Activated T-cell treated with anti-CD3 and anti-CD28 coated beads, Interleukin-2, amount 50 U/mL, for 4 hours (primary cell): ENCODE measurements around the gene GTF2F1. TPM values are rescaled to one million over a fixed set of nuclear protein-coding genes. Genes with fewer than 3 reads are reported as not detected.
"Not testable (repeated sequence)": the region's sequence is repeated elsewhere in the genome, so short reads cannot be mapped to it uniquely, and the experiment has no call there.

Source experiments
- ATAC-seq, 2 donors: fragments of 200-7000 bp; cut with Tn5 transposase; one replicate each; pipeline ENCODE4 v1.10.0; 2021
- DNase-seq: peaks from one replicate; pipeline ENCODE4 v3.0.0-alpha.2; 2020
- H3K27me3 Mint-ChIP-seq: one replicate; pipeline ENCODE4 v1.8.0; 2021; ENCODE audit warnings: low read depth, mixed read lengths
- H3K36me3 Mint-ChIP-seq: one replicate; pipeline ENCODE4 v1.8.0; 2022; ENCODE audit warnings: mixed read lengths; ENCODE audit not compliant: insufficient read depth
- H3K4me1 Mint-ChIP-seq: one replicate; pipeline ENCODE4 v1.8.0; 2021; ENCODE audit warnings: low read depth, mixed read lengths
- H3K4me3 Mint-ChIP-seq: one replicate; pipeline ENCODE4 v1.8.0; 2021; ENCODE audit warnings: mild to moderate bottlenecking, moderate library complexity, mixed read lengths
- H3K9me3 Mint-ChIP-seq: one replicate; pipeline ENCODE4 v1.8.0; 2021; ENCODE audit warnings: mixed read lengths
- total RNA-seq, 3 donors: library from RNA; stranded (reverse); gene quantifications; one replicate each; pipeline ENCODE4 v1.2.1, GENCODE V29; 2021

GTF2F1 gene
- total RNA-seq, 3 donors from 2014 or later = 68.6 to 77.9 (median 75.1) TPM

GRCh38 chr19:6412447-6413091 is 19.6 kb upstream of the GTF2F1 start:
- Mint-ChIP-seq H3K9me3 (no peaks in the 10 kb centered on the region), H3K27me3 (no peaks in the 10 kb centered on the region), H3K36me3 (peaks cover 8% of the 10 kb centered on the region), H3K4me3 (no peak overlapping the region), H3K4me1 (no peaks in the 10 kb centered on the region)
- DNase-seq (peak; percentile 46), ATAC-seq (peak; percentile 63 to 71)

- peaks cover 8% of the 10 kb centered on the region for H3K36me3 Mint-ChIP-seq
- H3K27me3 Mint-ChIP-seq = no peaks in the 10 kb centered on the region
- H3K9me3 Mint-ChIP-seq = no peaks in the 10 kb centered on the region
- peak; percentile 15 to 27 for ATAC-seq
- no peaks in the 10 kb centered on the region for H3K4me1 Mint-ChIP-seq
- no peak for DNase-seq
- H3K4me3 Mint-ChIP-seq = no peak overlapping the region
Observed at GRCh38 chr19:6412061-6412446, 19.1 kb upstream of the GTF2F1 start.

- H3K27me3 Mint-ChIP-seq = no peaks in the 10 kb centered on the region
- H3K36me3 Mint-ChIP-seq = peaks cover 3% of the 10 kb centered on the region
- no peaks in the 10 kb centered on the region for H3K4me1 Mint-ChIP-seq
- DNase-seq = no peak
- H3K4me3 Mint-ChIP-seq = no peak overlapping the region
- H3K9me3 Mint-ChIP-seq = no peaks in the 10 kb centered on the region
- ATAC-seq = no peak
Observed at GRCh38 chr19:6409346-6409745, 16.4 kb upstream of the GTF2F1 start.

GRCh38 chr19:6406401-6406800 is 13.4 kb upstream of the GTF2F1 start:
- ATAC-seq = no peak

GRCh38 chr19:6402837-6403608 is 10.1 kb upstream of the GTF2F1 start:
- H3K9me3 Mint-ChIP-seq = no peaks in the 10 kb centered on the region
- ATAC-seq (no peak), DNase-seq (no peak)
- H3K27me3 Mint-ChIP-seq = no peaks in the 10 kb centered on the region
- H3K4me3 Mint-ChIP-seq = no peak overlapping the region
- no peaks in the 10 kb centered on the region for H3K36me3 Mint-ChIP-seq
- H3K4me1 Mint-ChIP-seq = no peaks in the 10 kb centered on the region

More at GRCh38 chr19:6406401-6406800, 13.4 kb upstream of the GTF2F1 start:
- Mint-ChIP-seq H3K27me3 (no peaks in the 10 kb centered on the region), H3K4me1 (no peaks in the 10 kb centered on the region), H3K9me3 (no peaks in the 10 kb centered on the region), H3K36me3 (no peaks in the 10 kb centered on the region), H3K4me3 (no peak overlapping the region)
- DNase-seq = no peak

- Mint-ChIP-seq H3K4me1 (no peaks in the 10 kb centered on the region), H3K4me3 (no peak overlapping the region), H3K36me3 (no peaks in the 10 kb centered on the region), H3K9me3 (no peaks in the 10 kb centered on the region), H3K27me3 (no peaks in the 10 kb centered on the region)
- no peak for DNase-seq
- ATAC-seq = no peak
Observed at GRCh38 chr19:6402058-6402457, 9.1 kb upstream of the GTF2F1 start.

- not testable (repeated sequence) for H3K27me3 Mint-ChIP-seq, H3K4me3 Mint-ChIP-seq, DNase-seq, H3K36me3 Mint-ChIP-seq, H3K9me3 Mint-ChIP-seq, H3K4me1 Mint-ChIP-seq, ATAC-seq
Observed at GRCh38 chr19:6400062-6400944, 7.3 kb upstream of the GTF2F1 start.

- no peaks in the 10 kb centered on the region for H3K36me3 Mint-ChIP-seq
- no peak overlapping the region for H3K4me3 Mint-ChIP-seq
- no peak for DNase-seq
- H3K27me3 Mint-ChIP-seq = no peaks in the 10 kb centered on the region
- no peak for ATAC-seq
- H3K9me3 Mint-ChIP-seq = no peaks in the 10 kb centered on the region
- peaks cover 20% of the 10 kb centered on the region for H3K4me1 Mint-ChIP-seq
Observed at GRCh38 chr19:6396305-6396704, 3.3 kb upstream of the GTF2F1 start.

- no peak for ATAC-seq
- Mint-ChIP-seq H3K36me3 (peaks cover 4% of the 10 kb centered on the region), H3K4me1 (peaks cover 24% of the 10 kb centered on the region), H3K4me3 (peak overlapping the region; percentile 62), H3K9me3 (no peaks in the 10 kb centered on the region), H3K27me3 (no peaks in the 10 kb centered on the region)
- DNase-seq = no peak
Observed at GRCh38 chr19:6394831-6395230, 1.9 kb upstream of the GTF2F1 start.

- Mint-ChIP-seq H3K9me3 (no peaks in the 10 kb centered on the region), H3K4me1 (peaks cover 24% of the 10 kb centered on the region), H3K4me3 (peak overlapping the region; percentile 96), H3K27me3 (no peaks in the 10 kb centered on the region), H3K36me3 (peaks cover 4% of the 10 kb centered on the region)
- ATAC-seq (no peak), DNase-seq (peak; percentile 67)
Observed at GRCh38 chr19:6393983-6394412, 1.0 kb upstream of the GTF2F1 start.

GRCh38 chr19:6392221-6393073 is 517 bp downstream of the GTF2F1 start:
- DNase-seq (no peak), ATAC-seq (peak in 1 of 2 donors; percentile 8)
- H3K36me3 Mint-ChIP-seq = peaks cover 10% of the 10 kb centered on the region
- H3K9me3 Mint-ChIP-seq = no peaks in the 10 kb centered on the region
- H3K27me3 Mint-ChIP-seq = no peaks in the 10 kb centered on the region
- peak overlapping the region; percentile 96 for H3K4me3 Mint-ChIP-seq
- peaks cover 24% of the 10 kb centered on the region for H3K4me1 Mint-ChIP-seq

- no peak overlapping the region for H3K4me3 Mint-ChIP-seq
- H3K9me3 Mint-ChIP-seq = no peaks in the 10 kb centered on the region
- DNase-seq = no peak
- no peaks in the 10 kb centered on the region for H3K27me3 Mint-ChIP-seq
- H3K4me1 Mint-ChIP-seq = peaks cover 13% of the 10 kb centered on the region
- peaks cover 27% of the 10 kb centered on the region for H3K36me3 Mint-ChIP-seq
- ATAC-seq = no peak
Observed at GRCh38 chr19:6387372-6387771, 5.6 kb downstream of the GTF2F1 start.

- Mint-ChIP-seq H3K9me3 (no peaks in the 10 kb centered on the region), H3K36me3 (peaks cover 42% of the 10 kb centered on the region), H3K27me3 (no peaks in the 10 kb centered on the region), H3K4me3 (no peak overlapping the region), H3K4me1 (no peaks in the 10 kb centered on the region)
- ATAC-seq (no peak), DNase-seq (no peak)
Observed at GRCh38 chr19:6384381-6384780, 8.6 kb downstream of the GTF2F1 start.

GRCh38 chr19:6383188-6383587 is 9.8 kb downstream of the GTF2F1 start:
- no peaks in the 10 kb centered on the region for H3K9me3 Mint-ChIP-seq
- peaks cover 41% of the 10 kb centered on the region for H3K36me3 Mint-ChIP-seq
- no peak for ATAC-seq
- no peaks in the 10 kb centered on the region for H3K4me1 Mint-ChIP-seq
- H3K4me3 Mint-ChIP-seq = no peak overlapping the region
- no peak for DNase-seq
- H3K27me3 Mint-ChIP-seq = no peaks in the 10 kb centered on the region
